A673 (cell line): Measurements from ENCODE around the gene WDR20. TPM values are rescaled to one million over a fixed set of nuclear protein-coding genes. Genes with fewer than 3 reads are reported as not detected.

Experiments used
- BruUV-seq: library from RNA; stranded (reverse); fragments of 400-500 nt; replicated peaks from 2 replicates; lab custom pipeline; 2021; lab: Mats Ljungman, UMichigan
- CTCF ChIA-PET: fragments of 300-600 bp; sonication (Branson Sonifier 250); formaldehyde crosslinking; loops from one replicate; lab custom pipeline; 2022; ENCODE audit warnings: antibody characterized with exemption; lab: Charles Lee
- POLR2A ChIA-PET: fragments of 300-600 bp; sonication (Branson Sonifier 250); formaldehyde crosslinking; loops from one replicate; lab custom pipeline; 2022; ENCODE audit warnings: antibody characterized with exemption; ENCODE audit not compliant: low non-redundant PET; lab: Charles Lee
- DNase-seq: peaks from one replicate; pipeline ENCODE4 v3.0.0-alpha.2; 2015; ENCODE audit warnings: low spot score
- H3K27ac ChIP-seq: fragments of 200-600 bp; sonication (generic); 2 replicates; pipeline ENCODE4 v1.5.1; 2016; ENCODE audit warnings: mixed run types, low read depth, mild to moderate bottlenecking, mixed read lengths, antibody characterized with exemption, low read length; ENCODE audit not compliant: poor library complexity, severe bottlenecking
- H3K27me3 ChIP-seq: fragments of 200-600 bp; sonication (generic); replicated peaks from 2 replicates; pipeline ENCODE4 v1.6.1; 2017; ENCODE audit warnings: mixed run types, low read depth, mild to moderate bottlenecking, mixed read lengths, antibody characterized with exemption, low read length; ENCODE audit not compliant: insufficient read depth, poor library complexity
- H3K36me3 ChIP-seq: fragments of 200-600 bp; sonication (generic); 2 replicates; pipeline ENCODE4 v1.6.1; 2016; ENCODE audit warnings: mixed run types, mild to moderate bottlenecking, mixed read lengths, antibody characterized with exemption, low read length; ENCODE audit not compliant: insufficient read depth, poor library complexity, severe bottlenecking
- H3K4me1 ChIP-seq: fragments of 200-600 bp; sonication (generic); 2 replicates; pipeline ENCODE4 v1.6.1; 2017; ENCODE audit warnings: mixed run types, mild to moderate bottlenecking, mixed read lengths, antibody characterized with exemption, low read length; ENCODE audit not compliant: insufficient read depth, poor library complexity, severe bottlenecking
- H3K4me3 ChIP-seq: fragments of 200-600 bp; sonication (generic); 2 replicates; pipeline ENCODE4 v1.5.1; 2016; ENCODE audit warnings: low read depth, mixed run types, mild to moderate bottlenecking, mixed read lengths, low read length; ENCODE audit not compliant: poor library complexity, severe bottlenecking
- H3K9me3 ChIP-seq: fragments of 200-600 bp; sonication (generic); 2 replicates; pipeline ENCODE4 v1.6.1; 2016; ENCODE audit warnings: mixed run types, low read depth, mild to moderate bottlenecking, mixed read lengths, antibody characterized with exemption, low read length; ENCODE audit not compliant: poor library complexity, severe bottlenecking
- EZH2 ChIP-seq: fragments of 200-600 bp; sonication (generic); IDR thresholded peaks from 2 replicates; pipeline ENCODE4 v1.6.1; 2017; ENCODE audit warnings: borderline replicate concordance, low read depth, mild to moderate bottlenecking, mixed read lengths, antibody characterized with exemption, low read length; ENCODE audit not compliant: poor library complexity, severe bottlenecking
- intact Hi-C: fragments of 100-400 bp; cut with micrococcal nuclease; formaldehyde crosslinking; loops from one replicate; pipeline ENCODE4 v1.10.0; 2022; ENCODE audit not compliant: unreplicated experiment
- total RNA-seq: library from RNA; stranded (reverse); gene quantifications from 2 replicates; pipeline ENCODE4 v1.2.3, GENCODE V29; 2021
- TF ChIP-seq, protein P1 (sequence below): fragments of 300-800, 200-600 bp; sonication (generic); conservative IDR thresholded peaks from 2 replicates; pipeline ENCODE4 v1.5.1; 2017; ENCODE audit warnings: low read depth, mild to moderate bottlenecking, antibody characterized with exemption, low read length, moderate library complexity, mixed read lengths

Gene WDR20
- total RNA-seq, 1 experiment from 2014 or later, result 28.3 TPM

DNA sequence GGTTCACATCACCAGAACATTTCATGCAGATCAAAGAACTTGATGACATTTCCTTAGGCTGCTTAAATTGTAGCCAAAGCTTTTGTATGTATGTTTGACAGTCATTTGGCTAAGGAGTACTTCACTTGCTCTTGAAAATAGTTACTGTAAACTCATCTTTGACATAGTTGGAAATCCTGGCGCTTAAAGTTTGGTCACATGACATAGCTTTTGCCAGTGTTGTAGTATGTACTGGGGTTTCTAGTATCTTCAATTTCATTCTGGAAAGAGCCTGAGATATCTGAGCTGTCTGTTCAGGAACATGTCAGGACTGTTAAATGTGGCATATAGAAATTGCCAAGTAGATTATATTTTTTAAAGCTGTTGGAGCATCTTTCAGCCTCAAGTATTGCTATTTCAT is 55.7 kb downstream of the WDR20 start:
- POLR2A ChIA-PET, result no interaction called here
- BruUV-seq, result no TSS peak
- Histone ChIP-seq H3K36me3 (peaks cover 8% of the 10 kb centered on the region), H3K4me1 (peaks cover under 1% of the 10 kb centered on the region), H3K27ac (no peak overlapping the region), H3K9me3 (no peaks in the 10 kb centered on the region), H3K4me3 (no peak overlapping the region), H3K27me3 (no peaks in the 10 kb centered on the region)
- TF ChIP-seq, protein P1, sequence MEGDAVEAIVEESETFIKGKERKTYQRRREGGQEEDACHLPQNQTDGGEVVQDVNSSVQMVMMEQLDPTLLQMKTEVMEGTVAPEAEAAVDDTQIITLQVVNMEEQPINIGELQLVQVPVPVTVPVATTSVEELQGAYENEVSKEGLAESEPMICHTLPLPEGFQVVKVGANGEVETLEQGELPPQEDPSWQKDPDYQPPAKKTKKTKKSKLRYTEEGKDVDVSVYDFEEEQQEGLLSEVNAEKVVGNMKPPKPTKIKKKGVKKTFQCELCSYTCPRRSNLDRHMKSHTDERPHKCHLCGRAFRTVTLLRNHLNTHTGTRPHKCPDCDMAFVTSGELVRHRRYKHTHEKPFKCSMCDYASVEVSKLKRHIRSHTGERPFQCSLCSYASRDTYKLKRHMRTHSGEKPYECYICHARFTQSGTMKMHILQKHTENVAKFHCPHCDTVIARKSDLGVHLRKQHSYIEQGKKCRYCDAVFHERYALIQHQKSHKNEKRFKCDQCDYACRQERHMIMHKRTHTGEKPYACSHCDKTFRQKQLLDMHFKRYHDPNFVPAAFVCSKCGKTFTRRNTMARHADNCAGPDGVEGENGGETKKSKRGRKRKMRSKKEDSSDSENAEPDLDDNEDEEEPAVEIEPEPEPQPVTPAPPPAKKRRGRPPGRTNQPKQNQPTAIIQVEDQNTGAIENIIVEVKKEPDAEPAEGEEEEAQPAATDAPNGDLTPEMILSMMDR, result no peak
- CTCF ChIA-PET, result no interaction called here
- no peak for DNase-seq
- intact Hi-C loops, result no loop called here

DNA sequence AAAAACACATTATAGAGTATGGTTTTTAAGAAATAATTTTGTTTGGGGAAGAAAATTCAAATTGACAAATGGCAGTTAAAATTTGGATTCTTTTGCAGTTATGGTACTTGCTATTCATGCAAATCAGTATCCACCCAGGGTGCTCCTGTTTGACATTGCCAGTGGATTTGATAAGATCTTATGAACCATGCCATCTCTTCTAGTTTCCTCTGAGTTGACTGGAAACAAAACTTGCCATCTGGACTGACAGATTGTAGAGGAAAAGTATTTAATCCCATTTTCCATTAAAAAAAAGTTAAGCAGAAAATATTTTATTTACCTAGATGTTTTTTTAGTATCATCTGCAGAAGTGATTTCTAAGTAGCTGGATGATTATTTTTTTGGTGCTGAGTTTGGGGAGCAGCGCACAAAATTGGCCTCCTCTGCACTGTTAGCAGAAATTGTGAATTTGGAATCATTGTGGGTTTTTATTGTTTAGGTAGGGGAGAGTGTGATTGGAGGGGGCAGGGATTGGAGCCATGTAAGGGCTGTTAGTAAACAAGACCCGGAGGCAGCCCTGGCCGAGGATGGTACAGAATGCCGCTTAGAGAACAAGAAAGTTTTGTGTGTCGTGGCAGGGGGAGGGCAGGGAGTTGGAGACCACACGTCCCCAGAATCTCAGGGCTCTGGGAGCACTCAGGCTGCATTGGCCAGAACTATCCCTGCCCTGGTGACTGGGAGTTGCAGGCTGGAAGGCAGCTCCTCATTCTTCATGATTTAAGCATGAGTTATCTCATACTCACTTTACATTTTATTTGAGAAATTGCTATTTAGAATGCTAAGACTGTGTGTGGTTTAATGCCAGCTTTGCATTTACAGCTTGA is 56.6 kb downstream of the WDR20 start:
- intact Hi-C loops, result no loop called here
- no peak overlapping the region for H3K4me3 ChIP-seq
- H3K36me3 ChIP-seq, result peaks cover 8% of the 10 kb centered on the region
- no peaks in the 10 kb centered on the region for H3K9me3 ChIP-seq
- no TSS peak for BruUV-seq
- CTCF ChIA-PET, result no interaction called here
- H3K27ac ChIP-seq, result no peak overlapping the region
- H3K4me1 ChIP-seq, result peaks cover 9% of the 10 kb centered on the region
- TF ChIP-seq, protein P1, result no peak
- no peak for TF ChIP-seq EZH2
- no peaks in the 10 kb centered on the region for H3K27me3 ChIP-seq
- DNase-seq, result no peak
- POLR2A ChIA-PET, result no interaction called here

DNA sequence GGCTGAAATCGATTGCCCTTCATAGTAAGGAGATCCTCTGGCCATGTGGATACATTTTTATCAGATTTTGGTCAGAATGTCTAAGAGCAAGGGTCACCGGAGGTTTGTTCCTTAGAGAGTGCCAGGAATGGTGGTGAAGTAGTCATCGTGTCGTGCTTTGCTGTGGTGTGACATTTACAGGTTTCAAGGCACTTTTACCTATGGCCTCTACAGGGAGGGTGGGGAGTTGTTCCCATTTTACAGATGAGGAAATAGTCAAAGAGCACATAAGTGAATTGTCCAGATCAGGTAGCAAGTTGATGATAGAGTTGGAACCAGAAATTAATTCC is 57.2 kb downstream of the WDR20 start:
- Histone ChIP-seq H3K36me3 (peaks cover 8% of the 10 kb centered on the region), H3K4me3 (no peak overlapping the region), H3K9me3 (no peaks in the 10 kb centered on the region), H3K27ac (no peak overlapping the region), H3K4me1 (peaks cover 11% of the 10 kb centered on the region), H3K27me3 (no peaks in the 10 kb centered on the region)
- CTCF ChIA-PET, result no interaction called here
- no peak for DNase-seq
- no peak for TF ChIP-seq EZH2
- TF ChIP-seq, protein P1, result no peak
- POLR2A ChIA-PET, result no interaction called here
- BruUV-seq, result no TSS peak
- intact Hi-C loops, result no loop called here
